DOHH2 (cell line): ENCODE data around the gene AGRN.

Source experiments
- EZH2phosphoT487 ChIP-seq: fragments of 200-600 bp; sonication (generic); IDR thresholded peaks from 2 replicates; pipeline ENCODE4 v1.6.1; 2017; ENCODE audit warnings: borderline replicate concordance, mild to moderate bottlenecking, antibody characterized with exemption, low read length, moderate library complexity, mixed read lengths
- TF ChIP-seq, protein P1 (sequence below): fragments of 200-600 bp; sonication (generic); IDR thresholded peaks from one replicate; pipeline ENCODE4 v1.5.1; 2014; ENCODE audit warnings: antibody characterized with exemption, mild to moderate bottlenecking, low read depth, low read length; ENCODE audit not compliant: poor library complexity, severe bottlenecking

DNA sequence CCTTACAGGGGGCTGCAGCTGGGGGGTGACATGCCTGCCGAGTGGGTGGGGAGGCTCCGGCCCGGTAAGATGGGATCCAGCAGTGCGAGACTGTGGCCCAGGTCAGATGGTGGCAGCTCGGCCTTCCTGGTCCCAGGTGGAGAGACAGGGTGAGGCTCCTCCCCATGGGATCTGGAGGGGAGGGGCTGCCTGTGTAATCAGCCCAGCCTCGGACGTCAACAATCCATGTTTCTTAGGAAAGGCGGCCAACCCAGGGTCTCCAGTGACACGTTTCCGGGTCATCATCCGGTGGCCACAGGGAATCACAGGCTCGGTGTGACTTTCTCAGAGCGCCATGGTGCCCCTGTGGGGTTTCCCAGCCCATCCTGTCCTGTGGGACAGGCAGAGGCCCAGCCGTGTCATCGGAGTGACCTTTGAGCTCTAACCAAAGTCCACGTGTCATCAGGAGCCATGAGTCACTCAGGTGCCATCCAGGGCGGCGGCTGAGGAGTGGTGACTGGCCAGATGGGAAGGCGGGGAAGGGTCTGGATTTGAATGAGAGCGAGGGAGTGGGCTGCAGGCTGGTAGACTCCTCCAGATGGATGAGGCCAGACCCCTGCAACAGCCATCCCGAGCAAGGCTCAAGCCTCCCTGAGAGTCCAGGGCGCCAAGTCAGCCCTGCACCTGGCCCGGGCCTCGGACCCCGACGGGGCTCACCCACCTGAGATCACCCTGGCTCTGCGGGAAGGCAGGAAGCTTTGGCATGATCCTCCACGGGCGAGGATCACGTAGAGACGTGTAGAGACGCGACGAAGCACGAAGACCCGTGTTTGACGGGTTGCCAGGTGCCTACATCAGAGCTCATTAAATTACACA lies 13.4 kb upstream of the AGRN start:
- TF ChIP-seq, protein P1, sequence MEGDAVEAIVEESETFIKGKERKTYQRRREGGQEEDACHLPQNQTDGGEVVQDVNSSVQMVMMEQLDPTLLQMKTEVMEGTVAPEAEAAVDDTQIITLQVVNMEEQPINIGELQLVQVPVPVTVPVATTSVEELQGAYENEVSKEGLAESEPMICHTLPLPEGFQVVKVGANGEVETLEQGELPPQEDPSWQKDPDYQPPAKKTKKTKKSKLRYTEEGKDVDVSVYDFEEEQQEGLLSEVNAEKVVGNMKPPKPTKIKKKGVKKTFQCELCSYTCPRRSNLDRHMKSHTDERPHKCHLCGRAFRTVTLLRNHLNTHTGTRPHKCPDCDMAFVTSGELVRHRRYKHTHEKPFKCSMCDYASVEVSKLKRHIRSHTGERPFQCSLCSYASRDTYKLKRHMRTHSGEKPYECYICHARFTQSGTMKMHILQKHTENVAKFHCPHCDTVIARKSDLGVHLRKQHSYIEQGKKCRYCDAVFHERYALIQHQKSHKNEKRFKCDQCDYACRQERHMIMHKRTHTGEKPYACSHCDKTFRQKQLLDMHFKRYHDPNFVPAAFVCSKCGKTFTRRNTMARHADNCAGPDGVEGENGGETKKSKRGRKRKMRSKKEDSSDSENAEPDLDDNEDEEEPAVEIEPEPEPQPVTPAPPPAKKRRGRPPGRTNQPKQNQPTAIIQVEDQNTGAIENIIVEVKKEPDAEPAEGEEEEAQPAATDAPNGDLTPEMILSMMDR = no peak
- no peak for TF ChIP-seq EZH2phosphoT487
